Mammary epithelial cell (primary cell): ENCODE measurements around the gene MAN2B2.

Experiments
- EZH2 ChIP-seq: IDR thresholded peaks from 2 replicates; pipeline ENCODE4 v1.6.1; 2012; ENCODE audit warnings: low read length, inconsistent platforms, borderline replicate concordance
- TF ChIP-seq, protein P1 (sequence below), 2 donors: IDR thresholded peaks in 1 of 2; conservative IDR thresholded peaks in 1 of 2; 2 replicates each; pipeline ENCODE4 v1.5.1; 2011 to 2012; ENCODE audit warnings: inconsistent platforms in 2 of 2, low read length in 2 of 2, mild to moderate bottlenecking in 2 of 2, control low read depth in 1 of 2, low read depth in 1 of 2; ENCODE audit not compliant: insufficient read depth in 1 of 2; ENCODE audit errors: extremely low read depth in 1 of 2

- TF ChIP-seq, protein P1, sequence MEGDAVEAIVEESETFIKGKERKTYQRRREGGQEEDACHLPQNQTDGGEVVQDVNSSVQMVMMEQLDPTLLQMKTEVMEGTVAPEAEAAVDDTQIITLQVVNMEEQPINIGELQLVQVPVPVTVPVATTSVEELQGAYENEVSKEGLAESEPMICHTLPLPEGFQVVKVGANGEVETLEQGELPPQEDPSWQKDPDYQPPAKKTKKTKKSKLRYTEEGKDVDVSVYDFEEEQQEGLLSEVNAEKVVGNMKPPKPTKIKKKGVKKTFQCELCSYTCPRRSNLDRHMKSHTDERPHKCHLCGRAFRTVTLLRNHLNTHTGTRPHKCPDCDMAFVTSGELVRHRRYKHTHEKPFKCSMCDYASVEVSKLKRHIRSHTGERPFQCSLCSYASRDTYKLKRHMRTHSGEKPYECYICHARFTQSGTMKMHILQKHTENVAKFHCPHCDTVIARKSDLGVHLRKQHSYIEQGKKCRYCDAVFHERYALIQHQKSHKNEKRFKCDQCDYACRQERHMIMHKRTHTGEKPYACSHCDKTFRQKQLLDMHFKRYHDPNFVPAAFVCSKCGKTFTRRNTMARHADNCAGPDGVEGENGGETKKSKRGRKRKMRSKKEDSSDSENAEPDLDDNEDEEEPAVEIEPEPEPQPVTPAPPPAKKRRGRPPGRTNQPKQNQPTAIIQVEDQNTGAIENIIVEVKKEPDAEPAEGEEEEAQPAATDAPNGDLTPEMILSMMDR (conservative IDR thresholded peaks at IDR 0.05 in 1 of 2, IDR thresholded peaks at IDR 0.05 in 1 of 2; ENCODE audit: extremely low read depth in 1 of 2, insufficient read depth in 1 of 2, low read depth in 1 of 2, low read length in 2 of 2) = no peak
- TF ChIP-seq EZH2 = no peak
Measured at GRCh38 chr4:6605605-6606004, 30.6 kb downstream of the MAN2B2 start.
